ENCODE results near the gene PDS5B. TPM values are rescaled to one million over a fixed set of nuclear protein-coding genes. Genes with fewer than 3 reads are reported as not detected.

PDS5B gene
- total and polyA plus RNA-seq, 9 of the 15 experiments (the other 6 are each of a cell fraction or from before 2014, with no cell fraction given), result 6.2 to 23.7 (median 13.1) TPM

DNA sequence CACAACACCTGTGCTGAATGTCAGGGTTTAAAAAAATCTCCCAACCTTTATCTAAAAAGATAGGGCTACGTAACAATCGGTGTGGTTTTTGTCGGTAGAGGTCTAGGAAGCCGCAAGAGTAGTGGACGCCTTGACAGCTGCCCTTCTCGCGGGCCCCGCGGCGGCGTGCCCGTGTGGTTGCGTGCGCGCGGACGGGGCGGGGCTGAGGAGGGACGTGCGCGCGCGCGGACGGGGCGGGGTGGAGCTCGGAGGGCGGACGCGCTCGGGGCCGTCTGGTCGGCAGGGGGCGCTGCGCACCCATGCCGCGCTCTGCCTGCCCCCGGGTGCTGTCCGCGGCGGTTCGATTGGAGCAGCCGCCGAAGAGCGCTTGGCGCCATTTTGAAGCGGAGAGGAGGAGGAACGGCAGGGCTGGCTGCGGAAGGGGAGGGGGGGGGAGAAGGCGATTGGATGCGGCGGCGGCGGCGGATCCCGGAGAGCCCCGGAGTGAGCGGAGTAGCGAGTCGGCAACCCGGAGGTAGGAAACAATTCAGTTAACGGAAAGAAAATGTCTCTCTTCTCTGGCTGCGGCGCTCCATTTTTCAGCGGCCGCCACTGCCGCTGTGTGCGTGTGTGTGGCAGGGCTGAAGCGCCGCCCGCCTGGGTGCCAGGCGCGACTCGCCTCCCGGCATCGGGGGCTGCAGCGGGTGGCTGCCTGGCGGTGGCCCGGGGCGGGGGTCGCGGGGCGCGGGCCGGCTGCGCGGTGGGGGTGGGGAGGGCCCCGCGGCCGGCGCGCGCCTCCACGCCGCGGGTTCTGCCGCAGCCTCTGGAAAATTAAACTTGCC lies at the start of gene PDS5B (continued):
- TF ChIP-seq ARHGAP35 (IDR thresholded peaks at IDR 0.05; ENCODE audit: partially characterized antibody) (no peak), TBP (optimal IDR thresholded peaks at IDR 0.05; ENCODE audit: low read depth, low read length) (peak; percentile 82), CREB1 (IDR thresholded peaks at IDR 0.05) (peak; percentile 48; the same call in 1 of the 2 replicates), CREB1 (CRISPR knock-in tag; IDR thresholded peaks at IDR 0.05) (no peak), ATF7 (IDR thresholded peaks at IDR 0.05) (peak; percentile 42; the same call in 1 of the 2 replicates), NFRKB (IDR thresholded peaks at IDR 0.05; ENCODE audit: low read depth) (0 out of 2 replicates have a peak, but pooled peaks have one; percentile 34), YY1 (IDR thresholded peaks at IDR 0.05; ENCODE audit: borderline replicate concordance in 1 of 3, control insufficient read depth in 1 of 3, extremely low read depth in 1 of 3, insufficient read depth in 3 of 3, insufficient read length in 1 of 3, insufficient replicate concordance in 2 of 3, low read depth in 1 of 3, low read length in 2 of 3) (peak; percentile 67 to 94 (median 93)), NONO (IDR thresholded peaks at IDR 0.05; ENCODE audit: low read depth in 2 of 2, low read length in 1 of 2) (0 out of 4 replicates have a peak, but pooled peaks of 1 of the 2 experiments have one; percentile 38), SMAD1 (IDR thresholded peaks at IDR 0.05; ENCODE audit: low read depth, low read length, partially characterized antibody) (peak; percentile 26), ZNF3 (CRISPR knock-in tag; IDR thresholded peaks at IDR 0.05) (no peak), FOXP1 (CRISPR knock-in tag; IDR thresholded peaks at IDR 0.05) (no peak), TAF1 (IDR thresholded peaks at IDR 0.05; ENCODE audit: control insufficient read depth, extremely low read depth, insufficient read depth, low read length, severe bottlenecking) (peak; percentile 83), JUNB (CRISPR knock-in tag; conservative IDR thresholded peaks at IDR 0.05) (no peak)
- TF ChIP-seq, protein P1, sequence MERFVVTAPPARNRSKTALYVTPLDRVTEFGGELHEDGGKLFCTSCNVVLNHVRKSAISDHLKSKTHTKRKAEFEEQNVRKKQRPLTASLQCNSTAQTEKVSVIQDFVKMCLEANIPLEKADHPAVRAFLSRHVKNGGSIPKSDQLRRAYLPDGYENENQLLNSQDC (CRISPR knock-in tag; IDR thresholded peaks at IDR 0.05), result 0 out of 2 replicates have a peak, but pooled peaks have one; percentile 26
- TF ChIP-seq, protein P2, sequence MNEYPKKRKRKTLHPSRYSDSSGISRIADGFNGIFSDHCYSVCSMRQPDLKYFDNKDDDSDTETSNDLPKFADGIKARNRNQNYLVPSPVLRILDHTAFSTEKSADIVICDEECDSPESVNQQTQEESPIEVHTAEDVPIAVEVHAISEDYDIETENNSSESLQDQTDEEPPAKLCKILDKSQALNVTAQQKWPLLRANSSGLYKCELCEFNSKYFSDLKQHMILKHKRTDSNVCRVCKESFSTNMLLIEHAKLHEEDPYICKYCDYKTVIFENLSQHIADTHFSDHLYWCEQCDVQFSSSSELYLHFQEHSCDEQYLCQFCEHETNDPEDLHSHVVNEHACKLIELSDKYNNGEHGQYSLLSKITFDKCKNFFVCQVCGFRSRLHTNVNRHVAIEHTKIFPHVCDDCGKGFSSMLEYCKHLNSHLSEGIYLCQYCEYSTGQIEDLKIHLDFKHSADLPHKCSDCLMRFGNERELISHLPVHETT (CRISPR knock-in tag; conservative IDR thresholded peaks at IDR 0.05 in 1 of 2, IDR thresholded peaks at IDR 0.05 in 1 of 2), result peak in 1 of 2 experiments; percentile 77; a peak in 2 of 4 replicates
- TF ChIP-seq, protein P3, sequence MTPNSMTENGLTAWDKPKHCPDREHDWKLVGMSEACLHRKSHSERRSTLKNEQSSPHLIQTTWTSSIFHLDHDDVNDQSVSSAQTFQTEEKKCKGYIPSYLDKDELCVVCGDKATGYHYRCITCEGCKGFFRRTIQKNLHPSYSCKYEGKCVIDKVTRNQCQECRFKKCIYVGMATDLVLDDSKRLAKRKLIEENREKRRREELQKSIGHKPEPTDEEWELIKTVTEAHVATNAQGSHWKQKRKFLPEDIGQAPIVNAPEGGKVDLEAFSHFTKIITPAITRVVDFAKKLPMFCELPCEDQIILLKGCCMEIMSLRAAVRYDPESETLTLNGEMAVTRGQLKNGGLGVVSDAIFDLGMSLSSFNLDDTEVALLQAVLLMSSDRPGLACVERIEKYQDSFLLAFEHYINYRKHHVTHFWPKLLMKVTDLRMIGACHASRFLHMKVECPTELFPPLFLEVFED (CRISPR knock-in tag; conservative IDR thresholded peaks at IDR 0.05), result no peak
- TF ChIP-seq, protein P4, sequence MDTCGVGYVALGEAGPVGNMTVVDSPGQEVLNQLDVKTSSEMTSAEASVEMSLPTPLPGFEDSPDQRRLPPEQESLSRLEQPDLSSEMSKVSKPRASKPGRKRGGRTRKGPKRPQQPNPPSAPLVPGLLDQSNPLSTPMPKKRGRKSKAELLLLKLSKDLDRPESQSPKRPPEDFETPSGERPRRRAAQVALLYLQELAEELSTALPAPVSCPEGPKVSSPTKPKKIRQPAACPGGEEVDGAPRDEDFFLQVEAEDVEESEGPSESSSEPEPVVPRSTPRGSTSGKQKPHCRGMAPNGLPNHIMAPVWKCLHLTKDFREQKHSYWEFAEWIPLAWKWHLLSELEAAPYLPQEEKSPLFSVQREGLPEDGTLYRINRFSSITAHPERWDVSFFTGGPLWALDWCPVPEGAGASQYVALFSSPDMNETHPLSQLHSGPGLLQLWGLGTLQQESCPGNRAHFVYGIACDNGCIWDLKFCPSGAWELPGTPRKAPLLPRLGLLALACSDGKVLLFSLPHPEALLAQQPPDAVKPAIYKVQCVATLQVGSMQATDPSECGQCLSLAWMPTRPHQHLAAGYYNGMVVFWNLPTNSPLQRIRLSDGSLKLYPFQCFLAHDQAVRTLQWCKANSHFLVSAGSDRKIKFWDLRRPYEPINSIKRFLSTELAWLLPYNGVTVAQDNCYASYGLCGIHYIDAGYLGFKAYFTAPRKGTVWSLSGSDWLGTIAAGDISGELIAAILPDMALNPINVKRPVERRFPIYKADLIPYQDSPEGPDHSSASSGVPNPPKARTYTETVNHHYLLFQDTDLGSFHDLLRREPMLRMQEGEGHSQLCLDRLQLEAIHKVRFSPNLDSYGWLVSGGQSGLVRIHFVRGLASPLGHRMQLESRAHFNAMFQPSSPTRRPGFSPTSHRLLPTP (IDR thresholded peaks at IDR 0.05; ENCODE audit: borderline replicate concordance, extremely low read depth, insufficient read length), result no peak
- TF ChIP-seq, protein P5, sequence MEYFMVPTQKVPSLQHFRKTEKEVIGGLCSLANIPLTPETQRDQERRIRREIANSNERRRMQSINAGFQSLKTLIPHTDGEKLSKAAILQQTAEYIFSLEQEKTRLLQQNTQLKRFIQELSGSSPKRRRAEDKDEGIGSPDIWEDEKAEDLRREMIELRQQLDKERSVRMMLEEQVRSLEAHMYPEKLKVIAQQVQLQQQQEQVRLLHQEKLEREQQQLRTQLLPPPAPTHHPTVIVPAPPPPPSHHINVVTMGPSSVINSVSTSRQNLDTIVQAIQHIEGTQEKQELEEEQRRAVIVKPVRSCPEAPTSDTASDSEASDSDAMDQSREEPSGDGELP (CRISPR knock-in tag; IDR thresholded peaks at IDR 0.05; ENCODE audit: borderline replicate concordance), result peak; percentile 44; the same call in 1 of the 2 replicates
